HepG2 (cell line): ENCODE data around the gene VAMP8. TPM values are rescaled to one million over a fixed set of nuclear protein-coding genes. Genes with fewer than 3 reads are reported as not detected.

Experiments
- ARID2 ChIP-seq: sonication (generic); formaldehyde crosslinking; IDR thresholded peaks from 2 replicates; pipeline ENCODE4 v1.8.1; 2022; ENCODE audit warnings: mild to moderate bottlenecking, missing genetic modification reagents, borderline replicate concordance
- ATF4 ChIP-seq, 2 experiments: fragments of 450-650 bp in 1 of 2; sonication (generic) in 1 of 2; formaldehyde crosslinking; IDR thresholded peaks; 2 replicates each; pipeline versions ENCODE4 v1.5.0 to v1.8.0; 2020 to 2022; ENCODE audit warnings: mild to moderate bottlenecking in 1 of 2, missing genetic modification reagents in 1 of 2
- CERS6 ChIP-seq: sonication (generic); formaldehyde crosslinking; IDR thresholded peaks from 2 replicates; pipeline ENCODE4 v1.5.0; 2020; ENCODE audit warnings: missing genetic modification reagents
- FOXK1 ChIP-seq: sonication (generic); formaldehyde crosslinking; IDR thresholded peaks from 2 replicates; pipeline ENCODE4 v1.4.0; 2020; ENCODE audit warnings: low read depth, missing genetic modification reagents, borderline replicate concordance
- HMG20A ChIP-seq: IDR thresholded peaks from 2 replicates; pipeline ENCODE4 v1.6.1; 2016; ENCODE audit warnings: borderline replicate concordance
- HNF4G ChIP-seq, 2 experiments: sonication (generic) in 1 of 2; formaldehyde crosslinking in 1 of 2; IDR thresholded peaks; 2 replicates each; pipeline versions ENCODE4 v1.4.0 to v1.6.1; 2011 to 2020; ENCODE audit warnings: borderline replicate concordance in 2 of 2, low read depth in 2 of 2, mild to moderate bottlenecking in 2 of 2, low read length in 1 of 2, missing genetic modification reagents in 1 of 2, moderate library complexity in 1 of 2
- HOXD1 ChIP-seq: sonication (generic); formaldehyde crosslinking; IDR thresholded peaks from 2 replicates; pipeline ENCODE4 v1.5.0; 2020; ENCODE audit warnings: missing genetic modification reagents
- MEIS1 ChIP-seq: sonication (generic); formaldehyde crosslinking; IDR thresholded peaks from 2 replicates; pipeline ENCODE4 v1.9.0; 2021; ENCODE audit warnings: mild to moderate bottlenecking, missing genetic modification reagents, moderate library complexity, borderline replicate concordance
- POLR2A ChIP-seq, 2 experiments: IDR thresholded peaks; 2 replicates each; pipeline ENCODE4 v1.6.1; 2011; ENCODE audit warnings: low read depth in 2 of 2, low read length in 2 of 2, mild to moderate bottlenecking in 1 of 2, moderate library complexity in 1 of 2; ENCODE audit not compliant: insufficient read depth in 1 of 2
- POLR2G ChIP-seq: fragments of 200-400 bp; formaldehyde crosslinking; IDR thresholded peaks from 2 replicates; pipeline ENCODE4 v1.6.1; 2018; ENCODE audit warnings: mild to moderate bottlenecking, low read depth, low read length, moderate library complexity
- RBM22 ChIP-seq: fragments of 200-400 bp; formaldehyde crosslinking; optimal IDR thresholded peaks from 2 replicates; pipeline ENCODE3; 2017; ENCODE audit warnings: mild to moderate bottlenecking, low read length, moderate library complexity
- SAFB2 ChIP-seq: sonication (generic); formaldehyde crosslinking; IDR thresholded peaks from 2 replicates; pipeline ENCODE4 v1.5.1; 2020; ENCODE audit warnings: missing genetic modification reagents, low read depth, mild to moderate bottlenecking, borderline replicate concordance
- TBX2 ChIP-seq: sonication (generic); formaldehyde crosslinking; IDR thresholded peaks from 2 replicates; pipeline ENCODE4 v1.5.0; 2020; ENCODE audit warnings: missing genetic modification reagents, mild to moderate bottlenecking, borderline replicate concordance
- TCF7 ChIP-seq: sonication (generic); IDR thresholded peaks from 2 replicates; pipeline ENCODE4 v1.6.1; 2016; ENCODE audit warnings: antibody characterized with exemption, low read depth
- ZBTB21 ChIP-seq: sonication (generic); formaldehyde crosslinking; IDR thresholded peaks from 2 replicates; pipeline ENCODE4 v1.4.0; 2020; ENCODE audit warnings: missing genetic modification reagents
- ZNF260 ChIP-seq: sonication (generic); formaldehyde crosslinking; IDR thresholded peaks from 2 replicates; pipeline ENCODE4 v1.4.0; 2020; ENCODE audit warnings: missing genetic modification reagents, low read depth, mild to moderate bottlenecking, borderline replicate concordance
- ZNF280D ChIP-seq: sonication (generic); formaldehyde crosslinking; IDR thresholded peaks from 2 replicates; pipeline ENCODE4 v1.5.1; 2020; ENCODE audit warnings: mild to moderate bottlenecking, missing genetic modification reagents
- ZNF3 ChIP-seq: IDR thresholded peaks from 2 replicates; pipeline ENCODE4 v1.7.0; 2017; ENCODE audit warnings: inconsistent platforms
- ZNF317 ChIP-seq: sonication (generic); formaldehyde crosslinking; IDR thresholded peaks from 2 replicates; pipeline ENCODE4 v1.5.0; 2020; ENCODE audit warnings: mild to moderate bottlenecking, missing genetic modification reagents
- ZNF567 ChIP-seq: sonication (generic); formaldehyde crosslinking; IDR thresholded peaks from 2 replicates; pipeline ENCODE4 v1.8.1; 2023; ENCODE audit warnings: mild to moderate bottlenecking, missing genetic modification reagents, borderline replicate concordance
- ZNF713 ChIP-seq: sonication (generic); formaldehyde crosslinking; IDR thresholded peaks from 2 replicates; pipeline ENCODE4 v1.4.0; 2020; ENCODE audit warnings: mild to moderate bottlenecking, missing genetic modification reagents
- ZNF841 ChIP-seq: sonication (generic); formaldehyde crosslinking; IDR thresholded peaks from 2 replicates; pipeline ENCODE4 v1.8.1; 2023; ENCODE audit warnings: missing genetic modification reagents, borderline replicate concordance
- ZNF891 ChIP-seq: sonication (generic); formaldehyde crosslinking; IDR thresholded peaks from 2 replicates; pipeline ENCODE4 v1.5.0; 2020; ENCODE audit warnings: mild to moderate bottlenecking, missing genetic modification reagents
- ZSCAN31 ChIP-seq: sonication (generic); formaldehyde crosslinking; IDR thresholded peaks from 2 replicates; pipeline ENCODE4 v1.5.0; 2020; ENCODE audit warnings: low read depth, mild to moderate bottlenecking, missing genetic modification reagents
- polyA plus RNA-seq, 8 experiments: library from polyadenylated mRNA; depleted of rRNA in 3 of 8; stranded (reverse) in 7 of 8; unstranded in 1 of 8; fragments of >200 nt; fragmentation: Illumina TruSeq in 4 of 8; extraction: Trizol in 4 of 8; gene quantifications; 2 replicates each; pipeline versions ENCODE4 v1.2.1 to v1.2.3, GENCODE V29; 2011 to 2016; ENCODE audit warnings: low read depth in 4 of 8, missing spikeins in 1 of 8, mixed read lengths in 1 of 8; ENCODE audit not compliant: insufficient read depth in 1 of 8
- total RNA-seq, 5 experiments: library from RNA; depleted of rRNA; stranded (reverse); fragments of >200 nt; fragmentation: Illumina TruSeq; extraction: Trizol; gene quantifications; 2 replicates each; pipeline ENCODE4 v1.2.3, GENCODE V29; 2016; ENCODE audit warnings: low read depth in 1 of 5

VAMP8 gene
- total and polyA plus RNA-seq, 2 of the 13 experiments (the other 11 are each of a cell fraction or from before 2014, with no cell fraction given) = 83.3 to 157 TPM

- TF ChIP-seq ZNF280D (CRISPR knock-in tag) (peak; percentile 76), TCF7 (peak; percentile 59), ZNF3 (CRISPR knock-in tag) (peak; percentile 58), ZNF891 (peak; percentile 28; the same call in 1 of the 2 replicates), ZNF841 (no peak), HNF4G (IDR thresholded peaks at IDR 0.05; ENCODE audit: borderline replicate concordance, low read depth, low read length) (peak; percentile 78; the same call in 1 of the 2 replicates), HNF4G (CRISPR knock-in tag; IDR thresholded peaks at IDR 0.05; ENCODE audit: borderline replicate concordance, low read depth) (no peak), ZBTB21 (0 out of 2 replicates have a peak, but pooled peaks have one; percentile 28), HMG20A (peak; percentile 75; the same call in 1 of the 2 replicates), CERS6 (no peak), POLR2A (IDR thresholded peaks at IDR 0.05; ENCODE audit: insufficient read depth in 1 of 2, low read depth in 2 of 2, low read length in 2 of 2) (peak; percentile 59 to 70; a peak in 3 of 4 replicates), ZNF260 (CRISPR knock-in tag) (no peak), SAFB2 (CRISPR knock-in tag) (peak; percentile 63; the same call in 1 of the 2 replicates), ARID2 (CRISPR knock-in tag) (peak; percentile 93), TBX2 (peak; percentile 94), ZSCAN31 (CRISPR knock-in tag) (peak; percentile 78), ATF4 (CRISPR knock-in tag; IDR thresholded peaks at IDR 0.05) (peak in 1 of 2 experiments; percentile 76; a peak in 2 of 4 replicates), ZNF567 (CRISPR knock-in tag) (peak; percentile 22; the same call in 1 of the 2 replicates), FOXK1 (peak; percentile 74), ZNF317 (CRISPR knock-in tag) (no peak; the same call in 1 of the 2 replicates), ZNF713 (0 out of 2 replicates have a peak, but pooled peaks have one; percentile 5), POLR2G (peak; percentile 75), RBM22 (peak; percentile 12), HOXD1 (CRISPR knock-in tag) (peak; percentile 91), MEIS1 (CRISPR knock-in tag) (0 out of 2 replicates have a peak, but pooled peaks have one; percentile 20)
Observed at GRCh38 chr2:85584857-85585780, 7.7 kb downstream of the VAMP8 start (continued).
